Transverse colon (tissue), 4 donors: ENCODE results near the gene ASB1. TPM values are rescaled to one million over a fixed set of nuclear protein-coding genes. Genes with fewer than 3 reads are reported as not detected.

Experiments used
- DNase-seq: peaks from one replicate; pipeline ENCODE4 v3.0.0-alpha.2; 2019
- H3K27ac ChIP-seq, 4 donors: fragments of 200-600 bp; sonication (generic); 2 replicates each; pipeline ENCODE4 v1.5.1; 2016 to 2018; ENCODE audit warnings: inconsistent platforms in 4 of 4
- H3K27me3 ChIP-seq: fragments of 200-600 bp; sonication (generic); 2 replicates; pipeline ENCODE4 v1.5.1; 2017; ENCODE audit warnings: inconsistent platforms
- H3K36me3 ChIP-seq, 4 donors: fragments of 200-600 bp; sonication (generic); 2 replicates each; pipeline ENCODE4 v1.5.1; 2017 to 2019; ENCODE audit warnings: inconsistent platforms in 4 of 4
- H3K4me1 ChIP-seq, 4 donors: fragments of 200-600 bp; sonication (generic); 2 replicates each; pipeline ENCODE4 v1.5.1; 2017 to 2020; ENCODE audit warnings: inconsistent platforms in 4 of 4
- H3K4me3 ChIP-seq, 4 donors: fragments of 200-600 bp; sonication (generic); 1 replicate in 1 of 4; 2 replicates in 3 of 4; pipeline versions ENCODE4 v1.5.1 to v1.6.1; 2017 to 2019; ENCODE audit warnings: inconsistent platforms in 4 of 4
- H3K9me3 ChIP-seq, 2 donors: fragments of 200-600 bp; sonication (generic); 2 replicates each; pipeline ENCODE4 v1.5.1; 2017 to 2019; ENCODE audit warnings: inconsistent platforms in 2 of 2
- CTCF ChIP-seq, 5 experiments: fragments of 200-600 bp in 3 of 5; fragments of 450-650 bp in 2 of 5; sonication (generic) in 3 of 5; IDR thresholded peaks; 1 replicate in 2 of 5; 2 replicates in 3 of 5; pipeline ENCODE4 v1.5.1; 2016 to 2017; ENCODE audit warnings: antibody characterized with exemption in 5 of 5, inconsistent platforms in 3 of 5, mild to moderate bottlenecking in 2 of 5, moderate library complexity in 1 of 5
- EP300 ChIP-seq: sonication (generic); formaldehyde crosslinking; IDR thresholded peaks from one replicate; pipeline ENCODE4 v1.6.1; 2017; ENCODE audit warnings: antibody characterized with exemption, low read depth
- POLR2A ChIP-seq: fragments of 450-650 bp; IDR thresholded peaks from one replicate; pipeline ENCODE4 v1.6.1; 2016; ENCODE audit warnings: antibody characterized with exemption, mild to moderate bottlenecking, moderate library complexity
- POLR2AphosphoS5 ChIP-seq, 3 donors: sonication (generic); formaldehyde crosslinking; IDR thresholded peaks; one replicate each; pipeline ENCODE4 v1.6.1; 2016; ENCODE audit warnings: antibody characterized with exemption in 3 of 3
- WGBS, 2 donors: methylation state at CpG; one replicate each; pipeline ENCODE4 v1.1.5; 2018; ENCODE audit warnings: low coverage in 1 of 2; 5-methylcytosine and 5-hydroxymethylcytosine counted together
- in situ Hi-C, 4 donors: fragments of 200-750 bp; cut with MboI; loops; one replicate each; pipeline versions ENCODE4 v1.15.0 to v1.15.1; 2017; ENCODE audit warnings: low sequenced_read_pairs in 3 of 4, low pct_ligation_motif_present in 1 of 4, low pct_unique_long_range_greater_than_20kb in 1 of 4
- intact Hi-C: fragments of 100-400 bp; cut with DNase I; formaldehyde crosslinking; loops from one replicate; pipeline ENCODE4 v1.15.1; 2023; ENCODE audit warnings: low total_unique reads
- total RNA-seq, 4 donors: library from RNA; depleted of rRNA; stranded (reverse); fragments of >200 nt; gene quantifications; one replicate each; pipeline ENCODE4 v1.1.0, GENCODE V29; 2016

Gene ASB1
- total RNA-seq: 10 to 100 TPM in 3 of 4 donors, 1 to 10 TPM in 1; 9.4 to 48.3 (median 17.2) TPM

- DNase-seq: peak; percentile 75
- Histone ChIP-seq H3K4me1 (peaks cover 6 to 23% (median 17%) of the 10 kb centered on the region in 4 donors), H3K27ac (peak within 1 kb of the TSS; percentile 91 to 97 (median 94)), H3K9me3 (no peaks in the 10 kb centered on the region), H3K36me3 (no peaks in the 10 kb centered on the region), H3K27me3 (no peaks in the 10 kb centered on the region), H3K4me3 (peak within 1 kb of the TSS; percentile 85 to 90 (median 86))
- intact Hi-C loops: no loop called here
- peak in 2 of 3 donors; percentile 36 to 46 for TF ChIP-seq POLR2AphosphoS5 (IDR thresholded peaks at IDR 0.05)
- peak; percentile 59 for TF ChIP-seq POLR2A
- TF ChIP-seq CTCF (IDR thresholded peaks at IDR 0.05): no peak
- TF ChIP-seq EP300: no peak
- in situ Hi-C loops: no loop called here
- WGBS, 2 donors: 0% methylated on average over 21 of the region's 104 CpGs; no CpG with 5 or more reads in 1 of the 2 donors
Measured at GRCh38 chr2:238426568-238427434, at the start of gene ASB1. TSS of gene ASB1 (plus strand) at chr2:238426927. CDS start at chr2:238427071, 144 bp downstream.

GRCh38 chr2:238378230-238379095 is 48.3 kb upstream of the ASB1 start:
- WGBS, 2 donors: 90 to 98% methylated on average over 3 to 11 of the region's 11 CpGs
- intact Hi-C loops (no loop called here), in situ Hi-C loops (no loop called here)
- TF ChIP-seq POLR2AphosphoS5 (IDR thresholded peaks at IDR 0.05) (no peak), POLR2A (no peak), EP300 (no peak), CTCF (IDR thresholded peaks at IDR 0.05) (no peak)
- H3K27ac ChIP-seq: no peak overlapping the region
- H3K4me3 ChIP-seq: no peak overlapping the region
- peaks cover 0 to 17% (median 3%) of the 10 kb centered on the region in 4 donors for H3K4me1 ChIP-seq
- H3K9me3 ChIP-seq: no peaks in the 10 kb centered on the region
- DNase-seq: no peak
- peaks cover 0 to 3% (median 0%) of the 10 kb centered on the region in 4 donors for H3K36me3 ChIP-seq
- H3K27me3 ChIP-seq: no peaks in the 10 kb centered on the region

GRCh38 chr2:238379096-238379810 is 47.5 kb upstream of the ASB1 start:
- Histone ChIP-seq H3K4me3 (no peak overlapping the region), H3K27me3 (no peaks in the 10 kb centered on the region), H3K36me3 (peaks cover 0 to 3% (median 0%) of the 10 kb centered on the region in 4 donors), H3K27ac (no peak overlapping the region), H3K4me1 (peaks cover 0 to 17% (median 3%) of the 10 kb centered on the region in 4 donors), H3K9me3 (no peaks in the 10 kb centered on the region)
- no peak for DNase-seq
- in situ Hi-C loops (no loop called here), intact Hi-C loops (no loop called here)
- WGBS, 2 donors: 75 to 76% methylated on average over 11 to 14 of the region's 15 CpGs
- no peak for TF ChIP-seq POLR2AphosphoS5 (IDR thresholded peaks at IDR 0.05)

GRCh38 chr2:238380336-238380735 is 46.4 kb upstream of the ASB1 start:
- Histone ChIP-seq H3K27ac (no peak overlapping the region), H3K27me3 (no peaks in the 10 kb centered on the region), H3K4me3 (no peak overlapping the region), H3K36me3 (peaks cover 0 to 3% (median 0%) of the 10 kb centered on the region in 4 donors), H3K4me1 (peaks cover 0 to 17% (median 3%) of the 10 kb centered on the region in 4 donors), H3K9me3 (no peaks in the 10 kb centered on the region)
- intact Hi-C loops: no loop called here
- in situ Hi-C loops: loop anchor here in 1 of 4 donors (10.0 kb wide), 1 partner anchor 74 kb away; no protein-coding TSS in a partner anchor
- DNase-seq: no peak
- TF ChIP-seq POLR2AphosphoS5 (IDR thresholded peaks at IDR 0.05): no peak
- no peak for TF ChIP-seq EP300
- no peak for TF ChIP-seq POLR2A
- no peak for TF ChIP-seq CTCF (IDR thresholded peaks at IDR 0.05)
- WGBS, 2 donors: 91% methylated on average over 7 of the region's 7 CpGs; no CpG with 5 or more reads in 1 of the 2 donors
